GM19328 (cell line): ENCODE results near the gene SND1.
"Not testable (repeated sequence)": the region's sequence is repeated elsewhere in the genome, so short reads cannot be mapped to it uniquely, and the experiment has no call there.

Experiments
- ATAC-seq: cut with Tn5 transposase; IDR thresholded peaks from one replicate; pipeline ENCODE4 v1.9.1; 2021; ENCODE audit warnings: mild to moderate bottlenecking, moderate library complexity; ENCODE audit not compliant: unreplicated experiment

Gene SND1

GRCh38 chr7:127948312-127948711 is 296.3 kb downstream of the SND1 start:
- no peak for ATAC-seq

- ATAC-seq, result no peak
Measured at GRCh38 chr7:127948930-127949329, 296.9 kb downstream of the SND1 start.

GRCh38 chr7:127949769-127950222 is 297.8 kb downstream of the SND1 start:
- ATAC-seq, result no peak

GRCh38 chr7:127950233-127950935 is 298.4 kb downstream of the SND1 start:
- ATAC-seq, result no peak

GRCh38 chr7:127953423-127954356 is 301.7 kb downstream of the SND1 start:
- no peak for ATAC-seq

- no peak for ATAC-seq
Measured at GRCh38 chr7:127954357-127954748, 302.4 kb downstream of the SND1 start.

GRCh38 chr7:127955051-127955531 is 303.1 kb downstream of the SND1 start:
- no peak for ATAC-seq

GRCh38 chr7:127957886-127958285 is 305.9 kb downstream of the SND1 start:
- ATAC-seq, result no peak

- ATAC-seq, result no peak
Measured at GRCh38 chr7:127959770-127960169, 307.8 kb downstream of the SND1 start.

- no peak for ATAC-seq
Measured at GRCh38 chr7:127961786-127962453, 309.9 kb downstream of the SND1 start.

GRCh38 chr7:127962589-127963361 is 310.8 kb downstream of the SND1 start:
- ATAC-seq, result no peak

- not testable (repeated sequence) for ATAC-seq
Measured at GRCh38 chr7:127963850-127964249, 311.9 kb downstream of the SND1 start.

- ATAC-seq, result no peak
Measured at GRCh38 chr7:127967281-127967680, 315.3 kb downstream of the SND1 start.

GRCh38 chr7:127968547-127968946 is 316.6 kb downstream of the SND1 start:
- ATAC-seq, result no peak

- no peak for ATAC-seq
Measured at GRCh38 chr7:127973832-127974231, 321.8 kb downstream of the SND1 start.

- ATAC-seq, result no peak
Measured at GRCh38 chr7:127974446-127975035, 322.5 kb downstream of the SND1 start.

- ATAC-seq, result no peak
Measured at GRCh38 chr7:127976056-127976737, 324.2 kb downstream of the SND1 start.

GRCh38 chr7:127976738-127977120 is 324.7 kb downstream of the SND1 start:
- ATAC-seq, result no peak

GRCh38 chr7:127978421-127978820 is 326.4 kb downstream of the SND1 start:
- no peak for ATAC-seq
